WTC11 (cell line): Measurements from ENCODE around the gene GUCY2D. TPM values are rescaled to one million over a fixed set of nuclear protein-coding genes. Genes with fewer than 3 reads are reported as not detected.

Experiments
- ATAC-seq: fragments of 200-7000 bp; cut with Tn5 transposase; 2 replicates; pipeline ENCODE4 v1.10.0; 2021; ENCODE audit warnings: mild to moderate bottlenecking, moderate library complexity
- CTCF ChIA-PET: fragments of 300-600 bp; sonication (Branson Sonifier 250); formaldehyde crosslinking; loops from one replicate; lab custom pipeline; 2021; ENCODE audit warnings: antibody characterized with exemption; lab: Charles Lee
- POLR2A ChIA-PET: fragments of 350-600 bp; sonication (Branson Sonifier 250); formaldehyde crosslinking; loops from one replicate; lab custom pipeline; 2021; ENCODE audit warnings: antibody characterized with exemption; lab: Charles Lee
- DNase-seq: peaks from one replicate; pipeline ENCODE4 v3.0.0; 2021; ENCODE audit warnings: low spot score
- H3K27ac Mint-ChIP-seq: 2 replicates; pipeline ENCODE4 v1.8.0; 2021; ENCODE audit warnings: mixed read lengths
- H3K27me3 Mint-ChIP-seq: 2 replicates; pipeline ENCODE4 v1.8.0; 2021; ENCODE audit warnings: low read depth, mild to moderate bottlenecking, moderate library complexity, mixed read lengths
- H3K36me3 Mint-ChIP-seq: 2 replicates; pipeline ENCODE4 v1.8.0; 2021; ENCODE audit warnings: mixed read lengths
- H3K4me1 Mint-ChIP-seq: 2 replicates; pipeline ENCODE4 v1.8.0; 2022; ENCODE audit warnings: mixed read lengths
- H3K4me3 Mint-ChIP-seq: 2 replicates; pipeline ENCODE4 v1.8.0; 2021; ENCODE audit warnings: mild to moderate bottlenecking, moderate library complexity, mixed read lengths
- H3K9me3 Mint-ChIP-seq: 2 replicates; pipeline ENCODE4 v1.8.0; 2021; ENCODE audit warnings: mixed read lengths
- AR ChIP-seq: fragments of 250-450 bp; sonication (Bioruptor Pico); IDR thresholded peaks from 2 replicates; pipeline ENCODE4 v1.9.0; 2021; ENCODE audit warnings: mild to moderate bottlenecking
- ATF3 ChIP-seq: sonication (generic); formaldehyde crosslinking; conservative IDR thresholded peaks from 2 replicates; pipeline ENCODE4 v1.8.1; 2022; ENCODE audit warnings: mild to moderate bottlenecking, missing genetic modification reagents
- ATF6 ChIP-seq: sonication (generic); formaldehyde crosslinking; IDR thresholded peaks from 2 replicates; pipeline ENCODE4 v1.8.1; 2023; ENCODE audit warnings: mild to moderate bottlenecking, missing genetic modification reagents
- E2F5 ChIP-seq: sonication (generic); formaldehyde crosslinking; IDR thresholded peaks from 2 replicates; pipeline ENCODE4 v1.8.1; 2022; ENCODE audit warnings: mild to moderate bottlenecking, moderate library complexity, missing genetic modification reagents
- ELF4 ChIP-seq: sonication (generic); formaldehyde crosslinking; IDR thresholded peaks from 2 replicates; pipeline ENCODE4 v1.8.1; 2022; ENCODE audit warnings: low read depth, mild to moderate bottlenecking, moderate library complexity, missing genetic modification reagents
- FOXK1 ChIP-seq: sonication (generic); formaldehyde crosslinking; IDR thresholded peaks from 2 replicates; pipeline ENCODE4 v1.8.0; 2022; ENCODE audit warnings: mild to moderate bottlenecking, moderate library complexity, missing genetic modification reagents
- JAZF1 ChIP-seq: fragments of 250-450 bp; sonication (Bioruptor Pico); IDR thresholded peaks from 2 replicates; pipeline ENCODE4 v1.9.0; 2021; ENCODE audit warnings: moderate library complexity, mild to moderate bottlenecking, inconsistent platforms
- KAT7 ChIP-seq: sonication (generic); formaldehyde crosslinking; IDR thresholded peaks from 2 replicates; pipeline ENCODE4 v1.8.1; 2023; ENCODE audit warnings: missing genetic modification reagents, mild to moderate bottlenecking, borderline replicate concordance
- MYBL2 ChIP-seq: sonication (generic); formaldehyde crosslinking; IDR thresholded peaks from 2 replicates; pipeline ENCODE4 v1.8.1; 2023; ENCODE audit warnings: mild to moderate bottlenecking, moderate library complexity, missing genetic modification reagents
- NFATC4 ChIP-seq: fragments of 250-450 bp; sonication (Bioruptor Pico); IDR thresholded peaks from 2 replicates; pipeline ENCODE4 v1.9.0; 2021; ENCODE audit warnings: mild to moderate bottlenecking
- NFE2L1 ChIP-seq: sonication (generic); formaldehyde crosslinking; IDR thresholded peaks from 2 replicates; pipeline ENCODE4 v1.8.1; 2023; ENCODE audit warnings: missing genetic modification reagents
- NFYB ChIP-seq: sonication (generic); formaldehyde crosslinking; conservative IDR thresholded peaks from 2 replicates; pipeline ENCODE4 v1.8.0; 2022; ENCODE audit warnings: low read depth, missing genetic modification reagents
- RELA ChIP-seq: sonication (generic); formaldehyde crosslinking; IDR thresholded peaks from 2 replicates; pipeline ENCODE4 v1.8.1; 2022; ENCODE audit warnings: missing genetic modification reagents, mild to moderate bottlenecking, borderline replicate concordance
- SMAD3 ChIP-seq: sonication (generic); formaldehyde crosslinking; IDR thresholded peaks from 2 replicates; pipeline ENCODE4 v1.8.0; 2022; ENCODE audit warnings: missing genetic modification reagents, mild to moderate bottlenecking, borderline replicate concordance
- SMAD4 ChIP-seq: sonication (generic); formaldehyde crosslinking; IDR thresholded peaks from 2 replicates; pipeline ENCODE4 v1.8.0; 2022; ENCODE audit warnings: mild to moderate bottlenecking, missing genetic modification reagents
- TEAD4 ChIP-seq: sonication (generic); formaldehyde crosslinking; IDR thresholded peaks from 2 replicates; pipeline ENCODE4 v1.8.0; 2022; ENCODE audit warnings: mild to moderate bottlenecking, missing genetic modification reagents
- TP53 ChIP-seq: sonication (generic); formaldehyde crosslinking; IDR thresholded peaks from 2 replicates; pipeline ENCODE4 v1.8.1; 2023; ENCODE audit warnings: mild to moderate bottlenecking, missing genetic modification reagents
- USF1 ChIP-seq: sonication (generic); formaldehyde crosslinking; IDR thresholded peaks from 2 replicates; pipeline ENCODE4 v1.8.0; 2022; ENCODE audit warnings: mild to moderate bottlenecking, missing genetic modification reagents
- ZNF281 ChIP-seq: sonication (generic); formaldehyde crosslinking; IDR thresholded peaks from 2 replicates; pipeline ENCODE4 v1.8.0; 2023; ENCODE audit warnings: mild to moderate bottlenecking, missing genetic modification reagents
- ZNF423 ChIP-seq: fragments of 250-450 bp; sonication (Bioruptor Pico); IDR thresholded peaks from 2 replicates; pipeline ENCODE4 v2.1.2; 2022; ENCODE audit warnings: mild to moderate bottlenecking, moderate library complexity
- ZSCAN18 ChIP-seq: fragments of 250-450 bp; sonication (Bioruptor Pico); IDR thresholded peaks from 2 replicates; pipeline ENCODE4 v2.1.2; 2022; ENCODE audit warnings: mild to moderate bottlenecking, moderate library complexity
- total RNA-seq: library from RNA; stranded (reverse); gene quantifications from 3 replicates; pipeline ENCODE4 v1.2.3, GENCODE V29; 2021

Gene GUCY2D
- total RNA-seq, 1 experiment from 2014 or later, result 0.87 TPM

- TF ChIP-seq FOXK1 (CRISPR knock-in tag), result no peak
Measured at GRCh38 chr17:8046929-8047768, 44.7 kb downstream of the GUCY2D start (continued).

GRCh38 chr17:8047769-8048110 is 45.3 kb downstream of the GUCY2D start:
- Mint-ChIP-seq H3K9me3 (no peaks in the 10 kb centered on the region), H3K27ac (no peak overlapping the region), H3K27me3 (peaks cover 3% of the 10 kb centered on the region; the same call in 1 of the 2 replicates), H3K4me1 (peaks cover 2% of the 10 kb centered on the region; the same call in 1 of the 2 replicates), H3K4me3 (no peak overlapping the region), H3K36me3 (no peaks in the 10 kb centered on the region)
- CTCF ChIA-PET, result interaction anchor here (1.0 to 1.4 kb wide), 4 partner anchors 8 to 32 kb away, joined by 3 to 5 read pairs (median 5); no protein-coding TSS in a partner anchor
- TF ChIP-seq AR (no peak), ATF3 (CRISPR knock-in tag) (no peak), ELF4 (CRISPR knock-in tag) (no peak), E2F5 (CRISPR knock-in tag) (no peak), SMAD3 (CRISPR knock-in tag) (no peak), NFE2L1 (CRISPR knock-in tag) (no peak), RELA (no peak), ATF6 (CRISPR knock-in tag) (no peak), JAZF1 (CRISPR knock-in tag) (no peak), KAT7 (no peak), NFATC4 (CRISPR knock-in tag) (no peak), USF1 (no peak), TP53 (CRISPR knock-in tag) (no peak), ZNF423 (no peak), NFYB (CRISPR knock-in tag) (no peak), SMAD4 (CRISPR knock-in tag) (no peak)
- POLR2A ChIA-PET, result no interaction called here
- ATAC-seq, result no peak
- no peak for DNase-seq

- DNase-seq (no peak), ATAC-seq (no peak)
- Mint-ChIP-seq H3K27ac (no peak overlapping the region), H3K36me3 (no peaks in the 10 kb centered on the region), H3K4me1 (peaks cover 2% of the 10 kb centered on the region; the same call in 1 of the 2 replicates), H3K4me3 (no peak overlapping the region), H3K27me3 (peaks cover 3% of the 10 kb centered on the region; the same call in 1 of the 2 replicates), H3K9me3 (no peaks in the 10 kb centered on the region)
- ChIA-PET POLR2A (no interaction called here), CTCF (interaction anchor here (1.0 to 1.4 kb wide), 3 partner anchors 8 to 32 kb away, joined by 5 read pairs; no protein-coding TSS in a partner anchor)
- TF ChIP-seq ZNF281, result no peak
- TF ChIP-seq TEAD4 (CRISPR knock-in tag), result no peak
- TF ChIP-seq MYBL2 (CRISPR knock-in tag), result no peak
- no peak for TF ChIP-seq ZSCAN18
Measured at GRCh38 chr17:8048236-8048635, 45.8 kb downstream of the GUCY2D start.
